ENCODE results near the gene PC. TPM values are rescaled to one million over a fixed set of nuclear protein-coding genes. Genes with fewer than 3 reads are reported as not detected.
"Not testable (repeated sequence)": the region's sequence is repeated elsewhere in the genome, so short reads cannot be mapped to it uniquely, and the experiment has no call there.

PC gene
- total RNA-seq, 2 experiments from 2014 or later, result 5.6 to 6.5 TPM

- ATAC-seq, result no peak
- no peaks in the 10 kb centered on the region for H3K4me1 Mint-ChIP-seq (ENCODE audit: low read depth)
- H3K4me3 Mint-ChIP-seq, result no peak overlapping the region
- ChIA-PET CTCF (interaction anchor here (1.1 to 1.7 kb wide), 2 partner anchors 9 to 82 kb away, joined by 3 to 6 read pairs; no protein-coding TSS in a partner anchor), POLR2A (no interaction called here)
- no peak for TF ChIP-seq CTCF (IDR thresholded peaks at IDR 0.05)
- no peaks in the 10 kb centered on the region for H3K27me3 Mint-ChIP-seq
- intact Hi-C loops (cut with micrococcal nuclease), result no loop called here
- H3K9me3 Mint-ChIP-seq, result no peaks in the 10 kb centered on the region
- DNase-seq, result no peak
- H3K36me3 Mint-ChIP-seq (ENCODE audit: low read depth), result no peaks in the 10 kb centered on the region
- no peak overlapping the region for H3K27ac Mint-ChIP-seq
Observed at GRCh38 chr11:66800720-66801428, 157.3 kb downstream of the PC start.

GRCh38 chr11:66799815-66800214, 158.4 kb downstream of the PC start:
- ATAC-seq; H3K27ac Mint-ChIP-seq; intact Hi-C loops (cut with micrococcal nuclease); H3K4me3 Mint-ChIP-seq; POLR2A ChIA-PET; H3K4me1 Mint-ChIP-seq (ENCODE audit: low read depth); DNase-seq; H3K9me3 Mint-ChIP-seq; H3K27me3 Mint-ChIP-seq; H3K36me3 Mint-ChIP-seq (ENCODE audit: low read depth): not testable (repeated sequence)
- CTCF ChIA-PET, result interaction anchor here (1.7 kb wide), 1 partner anchor 83 kb away, joined by 6 read pairs; no protein-coding TSS in a partner anchor

Small RNA genes within 50 kb of the gene (microRNA-seq; reads per million reads assigned to microRNA genes)
- gene MIR3163 (ENCODE audit: borderline microRNAs expressed, borderline replicate concordance), result not detected

Other genes starting within 250 kb of the PC start
- gene SPTBN2, start 229.2 kb downstream of the PC start, total RNA-seq, result 1 to 10 TPM; 1.4 to 1.8 TPM
- gene RCE1, start 114.9 kb downstream of the PC start, total RNA-seq, result 10 to 100 TPM; 22.1 to 26.8 TPM
- 10 to 100 TPM; 36.0 to 39.2 TPM for gene LRFN4, start 101.3 kb downstream of the PC start, total RNA-seq
- not detected for gene C11orf86, start 16.9 kb upstream of the PC start, total RNA-seq
- not detected for gene SYT12, start 64.8 kb upstream of the PC start, total RNA-seq
- under 1 TPM in 1 of 2 experiments, not detected in 1; 0.56 TPM for gene RHOD, start 98.5 kb upstream of the PC start, total RNA-seq
- 10 to 100 TPM; 79.6 to 88.1 TPM for gene KDM2A, start 160.9 kb upstream of the PC start, total RNA-seq